Measurements from ENCODE around the gene KCNIP1.

- TF ChIP-seq CTCF (optimal IDR thresholded peaks at IDR 0.05 in 1 of 3, IDR thresholded peaks at IDR 0.05 in 1 of 3, conservative IDR thresholded peaks at IDR 0.05 in 1 of 3; ENCODE audit: extremely low read depth in 1 of 3, insufficient read depth in 2 of 3, low read length in 3 of 3), result no peak
- no peak for TF ChIP-seq EZH2 (IDR thresholded peaks at IDR 0.05; ENCODE audit: low read length)
Measured at GRCh38 chr5:170748951-170749471, 245.2 kb downstream of the KCNIP1 start.

Data from keratinocyte (primary cell).